CD4-positive, alpha-beta T cell (primary cell): ENCODE measurements around the gene ATP1A4. TPM values are rescaled to one million over a fixed set of nuclear protein-coding genes. Genes with fewer than 3 reads are reported as not detected.

Experiments used
- ATAC-seq: fragments of 200-7000 bp; cut with Tn5 transposase; one replicate; pipeline ENCODE4 v1.10.0; 2022; ENCODE audit warnings: mild to moderate bottlenecking; ENCODE audit not compliant: poor library complexity
- CTCF ChIA-PET: fragments of 350-600 bp; sonication (Branson Sonifier 250); formaldehyde crosslinking; loops from one replicate; lab custom pipeline; 2021; ENCODE audit warnings: antibody characterized with exemption, inconsistent platforms; lab: Charles Lee
- POLR2A ChIA-PET: fragments of 350-600 bp; sonication (Branson Sonifier 250); formaldehyde crosslinking; loops from one replicate; lab custom pipeline; 2021; ENCODE audit warnings: antibody characterized with exemption, inconsistent platforms; lab: Charles Lee
- DNase-seq, 14 experiments: peaks; one replicate each; pipeline ENCODE4 v3.0.0-alpha.2; 2013 to 2020; ENCODE audit warnings: mixed read lengths in 2 of 14
- H3K27ac ChIP-seq, 2 donors: one replicate each; pipeline versions ENCODE4 v1.5.1 to v1.7.0; 2013; ENCODE audit warnings: low read length in 2 of 2, low read depth in 1 of 2, mild to moderate bottlenecking in 1 of 2
- H3K27me3 ChIP-seq, 2 experiments: 1 replicate in 1 of 2; 2 replicates in 1 of 2; pipeline versions ENCODE4 v1.6.1 to v1.7.0; 2013; ENCODE audit warnings: low read length in 2 of 2, control low read depth in 1 of 2, mild to moderate bottlenecking in 1 of 2, moderate library complexity in 1 of 2; ENCODE audit not compliant: insufficient read depth in 2 of 2, control insufficient read depth in 1 of 2
- H3K36me3 ChIP-seq: one replicate; pipeline ENCODE4 v1.6.1; 2013; ENCODE audit warnings: low read length, control low read depth; ENCODE audit not compliant: insufficient read depth
- H3K4me1 ChIP-seq: one replicate; pipeline ENCODE4 v1.6.1; 2013; ENCODE audit warnings: low read length, control low read depth; ENCODE audit not compliant: insufficient read depth
- H3K4me3 ChIP-seq: one replicate; pipeline ENCODE4 v1.5.1; 2013; ENCODE audit warnings: mild to moderate bottlenecking, low read length, moderate library complexity
- H3K9me3 ChIP-seq, 2 experiments: 1 replicate in 1 of 2; 2 replicates in 1 of 2; pipeline versions ENCODE4 v1.6.1 to v1.7.0; 2013; ENCODE audit warnings: low read length in 2 of 2, mild to moderate bottlenecking in 2 of 2, control low read depth in 1 of 2, moderate library complexity in 1 of 2; ENCODE audit not compliant: control insufficient read depth in 1 of 2, insufficient read depth in 1 of 2
- H3K27ac Mint-ChIP-seq: one replicate; pipeline ENCODE4 v1.8.0; 2020; ENCODE audit warnings: mixed read lengths
- H3K27me3 Mint-ChIP-seq: one replicate; pipeline ENCODE4 v1.8.0; 2021; ENCODE audit warnings: mixed read lengths
- H3K36me3 Mint-ChIP-seq: one replicate; pipeline ENCODE4 v1.8.0; 2021; ENCODE audit warnings: low read depth, mixed read lengths
- H3K4me1 Mint-ChIP-seq: one replicate; pipeline ENCODE4 v1.8.0; 2021; ENCODE audit warnings: low read depth, mixed read lengths
- H3K4me3 Mint-ChIP-seq: one replicate; pipeline ENCODE4 v1.8.0; 2020; ENCODE audit warnings: mild to moderate bottlenecking, mixed read lengths
- H3K9me3 Mint-ChIP-seq: one replicate; pipeline ENCODE4 v1.8.0; 2020; ENCODE audit warnings: mixed read lengths
- CTCF ChIP-seq: fragments of 200-600 bp; IDR thresholded peaks from one replicate; pipeline ENCODE4 v1.8.0; 2022; ENCODE audit warnings: antibody characterized with exemption, mild to moderate bottlenecking
- intact Hi-C, 2 experiments: fragments of 100-400 bp; cut with DNase I in 1 of 2; cut with micrococcal nuclease in 1 of 2; formaldehyde crosslinking; loops; one replicate each; pipeline versions ENCODE4 v1.15.1 to v1.9.0; 2023 to 2025; cut with DNase I, micrococcal nuclease
- total RNA-seq, 174 experiments: library from RNA in 2 of 174; stranded (reverse) in 2 of 174; gene quantifications; one replicate each; pipeline ENCODE4 v1.2.3 and lab custom pipeline; 2021 to 2026

ATP1A4 gene
- total RNA-seq, 2 experiments from 2014 or later: 0.22 TPM; not detected in 1

GRCh38 chr1:160216301-160216700 is 64.9 kb downstream of the ATP1A4 start:
- H3K9me3 Mint-ChIP-seq: no peaks in the 10 kb centered on the region
- no peak for DNase-seq
- H3K36me3 Mint-ChIP-seq: peaks cover 82% of the 10 kb centered on the region
- Histone ChIP-seq H3K4me1 (no peaks in the 10 kb centered on the region), H3K4me3 (no peak overlapping the region), H3K9me3 (no peaks in the 10 kb centered on the region), H3K27me3 (no peaks in the 10 kb centered on the region), H3K27ac (no peak overlapping the region), H3K36me3 (peaks cover 97% of the 10 kb centered on the region)
- CTCF ChIA-PET: interaction anchor here (0.6 kb wide), 1 partner anchor 31 kb away, joined by 3 read pairs; no protein-coding TSS in a partner anchor
- peak overlapping the region; percentile 54 for H3K27ac Mint-ChIP-seq
- no peak for ATAC-seq
- no peak overlapping the region for H3K4me3 Mint-ChIP-seq
- POLR2A ChIA-PET: no interaction called here
- intact Hi-C loops: no loop called here
- no peaks in the 10 kb centered on the region for H3K4me1 Mint-ChIP-seq
- no peak for TF ChIP-seq CTCF
- no peaks in the 10 kb centered on the region for H3K27me3 Mint-ChIP-seq

GRCh38 chr1:160217481-160218051 is 66.2 kb downstream of the ATP1A4 start:
- intact Hi-C loops: no loop called here
- Mint-ChIP-seq H3K9me3 (no peaks in the 10 kb centered on the region), H3K4me3 (no peak overlapping the region), H3K4me1 (no peaks in the 10 kb centered on the region), H3K27me3 (no peaks in the 10 kb centered on the region), H3K36me3 (peaks cover 69% of the 10 kb centered on the region), H3K27ac (no peak overlapping the region)
- Histone ChIP-seq H3K4me1 (no peaks in the 10 kb centered on the region), H3K9me3 (no peaks in the 10 kb centered on the region), H3K27ac (no peak overlapping the region), H3K4me3 (no peak overlapping the region), H3K27me3 (no peaks in the 10 kb centered on the region), H3K36me3 (peaks cover 97% of the 10 kb centered on the region)
- ATAC-seq (no peak), DNase-seq (no peak)
- POLR2A ChIA-PET: no interaction called here
- TF ChIP-seq CTCF: no peak
- CTCF ChIA-PET: no interaction called here

GRCh38 chr1:160219062-160219929 is 67.9 kb downstream of the ATP1A4 start:
- Histone ChIP-seq H3K4me3 (no peak overlapping the region), H3K36me3 (peaks cover 99% of the 10 kb centered on the region), H3K27ac (no peak overlapping the region), H3K27me3 (no peaks in the 10 kb centered on the region), H3K4me1 (no peaks in the 10 kb centered on the region), H3K9me3 (no peaks in the 10 kb centered on the region)
- ChIA-PET POLR2A (interaction anchor here (0.9 kb wide), 3 partner anchors 9 to 132 kb away, joined by 3 to 4 read pairs (median 3); no protein-coding TSS in a partner anchor), CTCF (interaction anchor here (1.9 to 2.3 kb wide), 2 partner anchors 26 to 33 kb away, joined by 7 read pairs; no protein-coding TSS in a partner anchor)
- TF ChIP-seq CTCF: no peak
- no peak overlapping the region for H3K27ac Mint-ChIP-seq
- ATAC-seq (no peak), DNase-seq (peak in 3 of 14 experiments; percentile 7 to 32 (median 17))
- H3K9me3 Mint-ChIP-seq: no peaks in the 10 kb centered on the region
- H3K36me3 Mint-ChIP-seq: peaks cover 52% of the 10 kb centered on the region
- intact Hi-C loops: no loop called here
- no peaks in the 10 kb centered on the region for H3K27me3 Mint-ChIP-seq
- no peaks in the 10 kb centered on the region for H3K4me1 Mint-ChIP-seq
- H3K4me3 Mint-ChIP-seq: no peak overlapping the region
